Liver (tissue), 3 donors: ENCODE measurements around the gene KCNJ12.

Experiments
- ATF3 ChIP-seq: IDR thresholded peaks from 2 replicates; pipeline ENCODE4 v1.6.1; 2016; ENCODE audit warnings: antibody characterized with exemption
- GABPA ChIP-seq, 2 donors: IDR thresholded peaks in 1 of 2; conservative IDR thresholded peaks in 1 of 2; 2 replicates each; pipeline ENCODE4 v1.6.1; 2016; ENCODE audit warnings: antibody characterized with exemption in 2 of 2, mild to moderate bottlenecking in 1 of 2, moderate library complexity in 1 of 2
- TAF1 ChIP-seq: conservative IDR thresholded peaks from 2 replicates; pipeline ENCODE4 v1.6.1; 2016; ENCODE audit warnings: antibody characterized with exemption, mild to moderate bottlenecking
- TF ChIP-seq, protein P1 (sequence below): fragments of 150-350 bp; IDR thresholded peaks from 2 replicates; pipeline ENCODE4 v1.5.1; 2017; ENCODE audit warnings: improper control_type of control experiment, low read depth, low read length; ENCODE audit not compliant: missing input control
- TF ChIP-seq, protein P2 (sequence below): IDR thresholded peaks from 2 replicates; pipeline ENCODE4 v1.6.1; 2016; ENCODE audit warnings: antibody characterized with exemption, mild to moderate bottlenecking
- donor health status: healthy.
- donor health status: healthy.

GRCh38 chr17:21466550-21466949 lies 90.4 kb downstream of the KCNJ12 start:
- TF ChIP-seq, protein P1, sequence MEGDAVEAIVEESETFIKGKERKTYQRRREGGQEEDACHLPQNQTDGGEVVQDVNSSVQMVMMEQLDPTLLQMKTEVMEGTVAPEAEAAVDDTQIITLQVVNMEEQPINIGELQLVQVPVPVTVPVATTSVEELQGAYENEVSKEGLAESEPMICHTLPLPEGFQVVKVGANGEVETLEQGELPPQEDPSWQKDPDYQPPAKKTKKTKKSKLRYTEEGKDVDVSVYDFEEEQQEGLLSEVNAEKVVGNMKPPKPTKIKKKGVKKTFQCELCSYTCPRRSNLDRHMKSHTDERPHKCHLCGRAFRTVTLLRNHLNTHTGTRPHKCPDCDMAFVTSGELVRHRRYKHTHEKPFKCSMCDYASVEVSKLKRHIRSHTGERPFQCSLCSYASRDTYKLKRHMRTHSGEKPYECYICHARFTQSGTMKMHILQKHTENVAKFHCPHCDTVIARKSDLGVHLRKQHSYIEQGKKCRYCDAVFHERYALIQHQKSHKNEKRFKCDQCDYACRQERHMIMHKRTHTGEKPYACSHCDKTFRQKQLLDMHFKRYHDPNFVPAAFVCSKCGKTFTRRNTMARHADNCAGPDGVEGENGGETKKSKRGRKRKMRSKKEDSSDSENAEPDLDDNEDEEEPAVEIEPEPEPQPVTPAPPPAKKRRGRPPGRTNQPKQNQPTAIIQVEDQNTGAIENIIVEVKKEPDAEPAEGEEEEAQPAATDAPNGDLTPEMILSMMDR, result no peak
- TF ChIP-seq ATF3, result no peak
- no peak for TF ChIP-seq TAF1
- TF ChIP-seq, protein P2, sequence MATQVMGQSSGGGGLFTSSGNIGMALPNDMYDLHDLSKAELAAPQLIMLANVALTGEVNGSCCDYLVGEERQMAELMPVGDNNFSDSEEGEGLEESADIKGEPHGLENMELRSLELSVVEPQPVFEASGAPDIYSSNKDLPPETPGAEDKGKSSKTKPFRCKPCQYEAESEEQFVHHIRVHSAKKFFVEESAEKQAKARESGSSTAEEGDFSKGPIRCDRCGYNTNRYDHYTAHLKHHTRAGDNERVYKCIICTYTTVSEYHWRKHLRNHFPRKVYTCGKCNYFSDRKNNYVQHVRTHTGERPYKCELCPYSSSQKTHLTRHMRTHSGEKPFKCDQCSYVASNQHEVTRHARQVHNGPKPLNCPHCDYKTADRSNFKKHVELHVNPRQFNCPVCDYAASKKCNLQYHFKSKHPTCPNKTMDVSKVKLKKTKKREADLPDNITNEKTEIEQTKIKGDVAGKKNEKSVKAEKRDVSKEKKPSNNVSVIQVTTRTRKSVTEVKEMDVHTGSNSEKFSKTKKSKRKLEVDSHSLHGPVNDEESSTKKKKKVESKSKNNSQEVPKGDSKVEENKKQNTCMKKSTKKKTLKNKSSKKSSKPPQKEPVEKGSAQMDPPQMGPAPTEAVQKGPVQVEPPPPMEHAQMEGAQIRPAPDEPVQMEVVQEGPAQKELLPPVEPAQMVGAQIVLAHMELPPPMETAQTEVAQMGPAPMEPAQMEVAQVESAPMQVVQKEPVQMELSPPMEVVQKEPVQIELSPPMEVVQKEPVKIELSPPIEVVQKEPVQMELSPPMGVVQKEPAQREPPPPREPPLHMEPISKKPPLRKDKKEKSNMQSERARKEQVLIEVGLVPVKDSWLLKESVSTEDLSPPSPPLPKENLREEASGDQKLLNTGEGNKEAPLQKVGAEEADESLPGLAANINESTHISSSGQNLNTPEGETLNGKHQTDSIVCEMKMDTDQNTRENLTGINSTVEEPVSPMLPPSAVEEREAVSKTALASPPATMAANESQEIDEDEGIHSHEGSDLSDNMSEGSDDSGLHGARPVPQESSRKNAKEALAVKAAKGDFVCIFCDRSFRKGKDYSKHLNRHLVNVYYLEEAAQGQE, result no peak
- TF ChIP-seq GABPA (IDR thresholded peaks at IDR 0.05 in 1 of 2, conservative IDR thresholded peaks at IDR 0.05 in 1 of 2), result no peak
